CD14-positive monocyte (primary cell): ENCODE results near the gene MICU1. TPM values are rescaled to one million over a fixed set of nuclear protein-coding genes. Genes with fewer than 3 reads are reported as not detected.

Experiments
- DNase-seq, 3 donors: peaks; one replicate each; pipeline ENCODE4 v3.0.0-alpha.2; 2011 to 2022
- H2AFZ ChIP-seq: 2 replicates; pipeline ENCODE4 v1.6.0; 2012; ENCODE audit warnings: mild to moderate bottlenecking, low read depth, low read length, inconsistent platforms; ENCODE audit not compliant: insufficient read depth, poor library complexity, severe bottlenecking
- H3K27ac ChIP-seq, 2 donors: 1 replicate in 1 of 2; 2 replicates in 1 of 2; pipeline ENCODE4 v1.5.1; 2012 to 2013; ENCODE audit warnings: low read length in 2 of 2, control low read depth in 1 of 2, inconsistent platforms in 1 of 2, low read depth in 1 of 2, mild to moderate bottlenecking in 1 of 2
- H3K27me3 ChIP-seq, 2 donors: one replicate each; pipeline versions ENCODE4 v1.6.0 to v1.6.1; 2011 to 2013; ENCODE audit warnings: low read length in 2 of 2; ENCODE audit not compliant: control insufficient read depth in 2 of 2, insufficient read depth in 2 of 2
- H3K36me3 ChIP-seq, 2 donors: replicated peaks in 1 of 2; 1 replicate in 1 of 2; 2 replicates in 1 of 2; pipeline versions ENCODE4 v1.5.1 to v1.6.1; 2012 to 2013; ENCODE audit warnings: low read length in 2 of 2, control low read depth in 1 of 2, inconsistent platforms in 1 of 2, mild to moderate bottlenecking in 1 of 2; ENCODE audit not compliant: insufficient read depth in 2 of 2, control insufficient read depth in 1 of 2
- H3K4me1 ChIP-seq, 2 donors: 1 replicate in 1 of 2; 2 replicates in 1 of 2; pipeline versions ENCODE4 v1.5.1 to v1.6.1; 2012 to 2013; ENCODE audit warnings: low read length in 2 of 2, control low read depth in 1 of 2, inconsistent platforms in 1 of 2, mild to moderate bottlenecking in 1 of 2, moderate library complexity in 1 of 2; ENCODE audit not compliant: insufficient read depth in 2 of 2, control insufficient read depth in 1 of 2
- H3K4me2 ChIP-seq: replicated peaks from 2 replicates; pipeline ENCODE3; 2012; ENCODE audit warnings: low read length, moderate library complexity, mild to moderate bottlenecking; ENCODE audit not compliant: poor library complexity, severe bottlenecking; ENCODE audit errors: extremely low read depth
- H3K4me3 ChIP-seq, 3 experiments: fragments of 200-600 bp in 1 of 3; sonication (generic) in 1 of 3; replicated peaks in 1 of 3; 1 replicate in 2 of 3; 2 replicates in 1 of 3; pipeline ENCODE4 v1.5.1; 2011 to 2013; ENCODE audit warnings: low read length in 3 of 3, mild to moderate bottlenecking in 3 of 3, control low read depth in 2 of 3, low read depth in 2 of 3, inconsistent platforms in 1 of 3, moderate library complexity in 1 of 3
- H3K79me2 ChIP-seq: 2 replicates; pipeline ENCODE4 v1.6.0; 2012; ENCODE audit warnings: mild to moderate bottlenecking, control low read depth, inconsistent platforms, low read length, moderate library complexity; ENCODE audit not compliant: insufficient read depth
- H3K9ac ChIP-seq: 2 replicates; pipeline ENCODE4 v1.6.0; 2017; ENCODE audit warnings: low read length, mild to moderate bottlenecking; ENCODE audit not compliant: insufficient read depth, poor library complexity, severe bottlenecking
- H3K9me3 ChIP-seq, 2 donors: replicated peaks in 1 of 2; 1 replicate in 1 of 2; 2 replicates in 1 of 2; pipeline versions ENCODE4 v1.5.1 to v1.6.1; 2012 to 2013; ENCODE audit warnings: low read length in 2 of 2, control low read depth in 1 of 2; ENCODE audit not compliant: control insufficient read depth in 1 of 2, insufficient read depth in 1 of 2
- H4K20me1 ChIP-seq: 2 replicates; pipeline ENCODE4 v1.6.0; 2012; ENCODE audit warnings: mild to moderate bottlenecking, low read length, control low read depth, moderate library complexity; ENCODE audit not compliant: insufficient read depth
- H3K27ac Mint-ChIP-seq, 7 donors: one replicate each; pipeline ENCODE4 v1.8.0; 2020; ENCODE audit warnings: mild to moderate bottlenecking in 7 of 7, mixed read lengths in 7 of 7, moderate library complexity in 6 of 7, inconsistent platforms in 2 of 7
- H3K27me3 Mint-ChIP-seq, 3 donors: one replicate each; pipeline ENCODE4 v1.8.0; 2021 to 2022; ENCODE audit warnings: low read depth in 3 of 3, mild to moderate bottlenecking in 3 of 3, mixed read lengths in 3 of 3, moderate library complexity in 3 of 3, inconsistent platforms in 1 of 3
- H3K36me3 Mint-ChIP-seq, 2 donors: one replicate each; pipeline ENCODE4 v1.8.0; 2020; ENCODE audit warnings: mixed read lengths in 2 of 2, inconsistent platforms in 1 of 2, mild to moderate bottlenecking in 1 of 2
- H3K4me1 Mint-ChIP-seq: one replicate; pipeline ENCODE4 v1.8.0; 2020; ENCODE audit warnings: mild to moderate bottlenecking, mixed read lengths
- H3K4me3 Mint-ChIP-seq, 2 donors: one replicate each; pipeline ENCODE4 v1.8.0; 2020; ENCODE audit warnings: mild to moderate bottlenecking in 2 of 2, mixed read lengths in 2 of 2, moderate library complexity in 1 of 2
- H3K9me3 Mint-ChIP-seq, 7 donors: one replicate each; pipeline ENCODE4 v1.8.0; 2020 to 2022; ENCODE audit warnings: mixed read lengths in 7 of 7, mild to moderate bottlenecking in 6 of 7, moderate library complexity in 6 of 7, inconsistent platforms in 2 of 7
- CTCF ChIP-seq: fragments of 200-600 bp; IDR thresholded peaks from one replicate; pipeline ENCODE4 v1.8.0; 2022; ENCODE audit warnings: antibody characterized with exemption, mild to moderate bottlenecking
- WGBS: methylation state at CpG from one replicate; pipeline ENCODE4 v1.1.5; 2013; ENCODE audit warnings: missing lambda C conversion rate; ENCODE audit not compliant: insufficient coverage; 5-methylcytosine and 5-hydroxymethylcytosine counted together
- intact Hi-C, 2 donors: fragments of 100-400 bp; cut with micrococcal nuclease; formaldehyde crosslinking; loops; one replicate each; pipeline versions ENCODE4 v1.15.0 to v1.15.1; 2023
- polyA plus RNA-seq, 3 donors: library from polyadenylated mRNA; depleted of rRNA in 1 of 3; unstranded in 2 of 3; stranded (reverse) in 1 of 3; fragments of 300-500 nt in 2 of 3; fragments of >200 nt in 1 of 3; fragmentation: Illumina TruSeq in 2 of 3; gene quantifications; 1 replicate in 2 of 3; 2 replicates in 1 of 3; pipeline ENCODE4 v1.2.3, GENCODE V29; 2012 to 2021

Gene MICU1
- polyA plus RNA-seq, 3 donors: 51.1 to 76.4 (median 51.7) TPM

GRCh38 chr10:72622271-72622670, 3.6 kb downstream of the MICU1 start:
- DNase-seq: no peak
- no peak overlapping the region for H3K4me3 ChIP-seq
- H3K4me3 Mint-ChIP-seq: no peak overlapping the region
- no peaks in the 10 kb centered on the region for H3K27me3 Mint-ChIP-seq
- H3K4me1 ChIP-seq: peaks cover 17 to 31% of the 10 kb centered on the region in 2 donors
- no peak overlapping the region for H3K27ac ChIP-seq
- H3K4me2 ChIP-seq: no peak overlapping the region
- H2AFZ ChIP-seq: no peak overlapping the region
- H3K27me3 ChIP-seq: no peaks in the 10 kb centered on the region
- peaks cover 23% of the 10 kb centered on the region for H3K4me1 Mint-ChIP-seq
- peaks cover 0 to 2% (median 0%) of the 10 kb centered on the region in 7 donors for H3K9me3 Mint-ChIP-seq
- H3K9me3 ChIP-seq: no peaks in the 10 kb centered on the region
- H3K79me2 ChIP-seq: peaks cover 89% of the 10 kb centered on the region
- H4K20me1 ChIP-seq: peaks cover 61% of the 10 kb centered on the region
- WGBS: no CpG with 5 or more reads among the region's 1 CpG
- no peak overlapping the region for H3K9ac ChIP-seq
- peaks cover 11 to 19% of the 10 kb centered on the region in 2 donors for H3K36me3 Mint-ChIP-seq
- TF ChIP-seq CTCF: no peak
- intact Hi-C loops: loop anchor here in 1 of 2 donors (10.0 kb wide), 1 partner anchor 107 kb away; no protein-coding TSS in a partner anchor
- H3K36me3 ChIP-seq: peaks cover 4 to 9% of the 10 kb centered on the region in 2 donors
- peak overlapping the region in 2 of 7 donors; percentile 12 to 86 for H3K27ac Mint-ChIP-seq

DNA sequence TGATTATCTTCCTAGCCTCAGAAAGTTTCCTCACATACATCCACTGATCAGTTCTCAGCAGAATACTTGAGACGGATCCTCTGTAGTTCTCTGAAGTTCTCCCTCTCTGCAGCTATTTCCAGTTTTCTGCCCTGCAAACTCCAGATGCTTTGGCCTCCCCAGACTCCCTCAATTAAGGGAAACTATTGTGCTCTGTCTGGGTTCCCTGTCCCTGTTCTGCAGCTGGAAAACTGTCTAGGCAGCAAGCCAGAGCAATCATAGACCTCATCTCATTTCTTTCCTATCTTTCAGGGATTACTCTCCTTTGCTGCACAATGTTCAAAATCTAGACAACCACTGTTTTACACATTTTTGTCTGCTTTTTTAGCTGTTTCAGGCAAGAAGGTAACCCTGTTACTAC, 9.2 kb downstream of the MICU1 start:
- Mint-ChIP-seq H3K27me3 (no peaks in the 10 kb centered on the region), H3K9me3 (peaks cover 0 to 8% (median 5%) of the 10 kb centered on the region in 7 donors), H3K27ac (peak overlapping the region in 4 of 7 donors; percentile 21 to 70 (median 46)), H3K36me3 (peaks cover 17 to 26% of the 10 kb centered on the region in 2 donors), H3K4me3 (no peak overlapping the region), H3K4me1 (peaks cover 35% of the 10 kb centered on the region)
- Histone ChIP-seq H3K27ac (no peak overlapping the region), H2AFZ (no peak overlapping the region), H3K36me3 (peaks cover 0 to 4% of the 10 kb centered on the region in 2 donors), H3K4me3 (no peak overlapping the region), H3K4me1 (peaks cover 7 to 10% of the 10 kb centered on the region in 2 donors), H3K27me3 (no peaks in the 10 kb centered on the region), H3K4me2 (no peak overlapping the region), H3K9me3 (no peaks in the 10 kb centered on the region), H4K20me1 (peaks cover 77% of the 10 kb centered on the region), H3K79me2 (peaks cover 99% of the 10 kb centered on the region), H3K9ac (no peak overlapping the region)
- TF ChIP-seq CTCF: no peak
- no peak for DNase-seq
- intact Hi-C loops: no loop called here
- 100% methylated on average over 1 of the region's 1 CpG for WGBS
